SU-DHL-6 (cell line): ENCODE measurements around the gene XRCC1.

Experiments
- CTCF ChIP-seq: fragments of 200-600 bp; sonication (generic); IDR thresholded peaks from one replicate; pipeline ENCODE4 v1.5.1; 2017; ENCODE audit warnings: antibody characterized with exemption, mild to moderate bottlenecking, low read length, moderate library complexity; ENCODE audit not compliant: insufficient read depth, poor library complexity, severe bottlenecking
- EZH2phosphoT487 ChIP-seq: fragments of 200-600 bp; sonication (generic), shearing (Covaris generic); conservative IDR thresholded peaks from 2 replicates; pipeline ENCODE4 v1.6.1; 2018; ENCODE audit warnings: mild to moderate bottlenecking, antibody characterized with exemption, low read length, moderate library complexity, mixed read lengths

GRCh38 chr19:43538922-43539321 lies 36.4 kb downstream of the XRCC1 start:
- TF ChIP-seq CTCF (no peak), EZH2phosphoT487 (no peak)
